Small intestine (tissue), 7 donors: Measurements from ENCODE around the gene IRF9. TPM values are rescaled to one million over a fixed set of nuclear protein-coding genes. Genes with fewer than 3 reads are reported as not detected.

Source experiments
- DNase-seq, 2 donors: peaks; one replicate each; pipeline versions ENCODE4 v3.0.0 to v3.0.0-alpha.2; 2013
- FAIRE-seq: peaks from 2 replicates; lab custom pipeline; 2012; peaks lifted over from hg19 to GRCh38; lab: Jason Lieb, UNC
- H3K27ac ChIP-seq, 3 donors: one replicate each; pipeline ENCODE4 v1.5.1; 2013; ENCODE audit warnings: low read length in 2 of 3, mild to moderate bottlenecking in 2 of 3, control low read depth in 1 of 3, inconsistent platforms in 1 of 3, low read depth in 1 of 3, moderate library complexity in 1 of 3
- H3K27me3 ChIP-seq, 3 donors: one replicate each; pipeline ENCODE4 v1.6.1; 2013; ENCODE audit warnings: low read length in 3 of 3, inconsistent platforms in 1 of 3; ENCODE audit not compliant: control insufficient read depth in 3 of 3, insufficient read depth in 3 of 3
- H3K36me3 ChIP-seq, 3 donors: one replicate each; pipeline ENCODE4 v1.6.1; 2013; ENCODE audit warnings: low read length in 3 of 3, inconsistent platforms in 1 of 3, low read depth in 1 of 3, mild to moderate bottlenecking in 1 of 3, moderate library complexity in 1 of 3; ENCODE audit not compliant: control insufficient read depth in 3 of 3, insufficient read depth in 2 of 3
- H3K4me1 ChIP-seq, 3 donors: one replicate each; pipeline ENCODE4 v1.6.1; 2013; ENCODE audit warnings: low read length in 2 of 3, inconsistent platforms in 1 of 3, low read depth in 1 of 3, mild to moderate bottlenecking in 1 of 3, moderate library complexity in 1 of 3; ENCODE audit not compliant: control insufficient read depth in 3 of 3, insufficient read depth in 2 of 3
- H3K4me3 ChIP-seq, 3 donors: one replicate each; pipeline ENCODE4 v1.5.1; 2013; ENCODE audit warnings: low read length in 3 of 3, control low read depth in 1 of 3, inconsistent platforms in 1 of 3, low read depth in 1 of 3, mild to moderate bottlenecking in 1 of 3, moderate library complexity in 1 of 3
- H3K9me3 ChIP-seq, 2 donors: one replicate each; pipeline ENCODE4 v1.6.1; 2013; ENCODE audit warnings: low read depth in 1 of 2, low read length in 1 of 2; ENCODE audit not compliant: control insufficient read depth in 2 of 2, insufficient read depth in 1 of 2
- WGBS, 3 donors: extraction: QIAGEN DNeasy Blood & Tissue Kit; methylation state at CpG; one replicate each; pipeline ENCODE4 v1.1.7; 2013; 5-methylcytosine and 5-hydroxymethylcytosine counted together
- polyA plus RNA-seq, 4 donors: library from polyadenylated mRNA; stranded (reverse) in 3 of 4; unstranded in 1 of 4; fragments of 200-250 nt in 3 of 4; fragments of 120-200 nt in 1 of 4; gene quantifications; one replicate each; pipeline versions ENCODE4 v1.2.1 to v1.2.3, GENCODE V29; 2013
- donor health status: healthy with polysubstance abuse.
- donor health status: control.
- donor health status: control.
- donor health status: Bipolar disorder and iron deficiency.
- donor health status: healthy.

IRF9 gene
- polyA plus RNA-seq, 4 donors, result 36.9 to 90.9 (median 63.3) TPM

- no peak for FAIRE-seq
- H3K9me3 ChIP-seq, result no peaks in the 10 kb centered on the region
- DNase-seq, result peak in 1 of 2 donors; percentile 60
- 25 to 71% (median 68%) methylated on average over 28 to 30 of the region's 30 CpGs for WGBS, 3 donors
- H3K4me3 ChIP-seq, result peak overlapping the region in 2 of 3 donors; percentile 18 to 71
- peak overlapping the region in 2 of 3 donors; percentile 67 to 78 for H3K27ac ChIP-seq
- H3K27me3 ChIP-seq, result no peaks in the 10 kb centered on the region
- peaks cover 0 to 36% (median 0%) of the 10 kb centered on the region in 3 donors for H3K4me1 ChIP-seq
- peaks cover 7 to 58% (median 10%) of the 10 kb centered on the region in 3 donors for H3K36me3 ChIP-seq
Measured at GRCh38 chr14:24172261-24172860, 11.3 kb downstream of the IRF9 start.

GRCh38 chr14:24172871-24173281 lies 11.8 kb downstream of the IRF9 start:
- H3K27ac ChIP-seq, result peak overlapping the region in 1 of 3 donors; percentile 78
- H3K9me3 ChIP-seq, result no peaks in the 10 kb centered on the region
- WGBS, 3 donors, result 65 to 78% (median 74%) methylated on average over 19 to 20 of the region's 20 CpGs
- peak overlapping the region in 1 of 3 donors; percentile 71 for H3K4me3 ChIP-seq
- DNase-seq, result no peak
- no peaks in the 10 kb centered on the region for H3K27me3 ChIP-seq
- peaks cover 11 to 60% (median 15%) of the 10 kb centered on the region in 3 donors for H3K36me3 ChIP-seq
- FAIRE-seq, result no peak
- H3K4me1 ChIP-seq, result peaks cover 0 to 41% (median 0%) of the 10 kb centered on the region in 3 donors

GRCh38 chr14:24176599-24176998 lies 15.5 kb downstream of the IRF9 start:
- H3K27ac ChIP-seq, result peak overlapping the region in 1 of 3 donors; percentile 35
- DNase-seq (no peak), FAIRE-seq (no peak)
- no peak overlapping the region for H3K4me3 ChIP-seq
- H3K9me3 ChIP-seq, result no peaks in the 10 kb centered on the region
- peaks cover 0 to 68% (median 0%) of the 10 kb centered on the region in 3 donors for H3K4me1 ChIP-seq
- whole genome bisulfite sequencing, 3 donors, result 96 to 99% (median 96%) methylated on average over 5 of the region's 5 CpGs
- H3K36me3 ChIP-seq, result peaks cover 18 to 88% (median 20%) of the 10 kb centered on the region in 3 donors
- H3K27me3 ChIP-seq, result no peaks in the 10 kb centered on the region

GRCh38 chr14:24177041-24177825 lies 16.2 kb downstream of the IRF9 start:
- no peaks in the 10 kb centered on the region for H3K27me3 ChIP-seq
- H3K9me3 ChIP-seq, result no peaks in the 10 kb centered on the region
- WGBS, 3 donors, result 81 to 95% (median 92%) methylated on average over 12 of the region's 12 CpGs
- DNase-seq (no peak), FAIRE-seq (no peak)
- peak overlapping the region in 1 of 3 donors; percentile 35 for H3K27ac ChIP-seq
- peaks cover 18 to 94% (median 20%) of the 10 kb centered on the region in 3 donors for H3K36me3 ChIP-seq
- H3K4me3 ChIP-seq, result no peak overlapping the region
- peaks cover 0 to 74% (median 0%) of the 10 kb centered on the region in 3 donors for H3K4me1 ChIP-seq

- no peak for DNase-seq
- H3K4me3 ChIP-seq, result no peak overlapping the region
- no peaks in the 10 kb centered on the region for H3K27me3 ChIP-seq
- FAIRE-seq, result no peak
- 93 to 98% (median 94%) methylated on average over 14 of the region's 14 CpGs for WGBS, 3 donors
- H3K4me1 ChIP-seq, result peaks cover 0 to 74% (median 0%) of the 10 kb centered on the region in 3 donors
- H3K9me3 ChIP-seq, result no peaks in the 10 kb centered on the region
- peaks cover 20 to 97% (median 20%) of the 10 kb centered on the region in 3 donors for H3K36me3 ChIP-seq
- no peak overlapping the region for H3K27ac ChIP-seq
Measured at GRCh38 chr14:24177891-24178290, 16.8 kb downstream of the IRF9 start.

- H3K27me3 ChIP-seq, result no peaks in the 10 kb centered on the region
- peaks cover 18 to 97% (median 23%) of the 10 kb centered on the region in 3 donors for H3K36me3 ChIP-seq
- H3K9me3 ChIP-seq, result no peaks in the 10 kb centered on the region
- H3K27ac ChIP-seq, result peak overlapping the region in 1 of 3 donors; percentile 90
- H3K4me1 ChIP-seq, result peaks cover 0 to 68% (median 0%) of the 10 kb centered on the region in 3 donors
- no peak for DNase-seq
- WGBS, 3 donors, result 94 to 96% (median 94%) methylated on average over 12 of the region's 12 CpGs
- no peak overlapping the region for H3K4me3 ChIP-seq
- no peak for FAIRE-seq
Measured at GRCh38 chr14:24178399-24179178, 17.5 kb downstream of the IRF9 start.

GRCh38 chr14:24179294-24179960 lies 18.4 kb downstream of the IRF9 start:
- DNase-seq, result no peak
- H3K27me3 ChIP-seq, result no peaks in the 10 kb centered on the region
- no peaks in the 10 kb centered on the region for H3K9me3 ChIP-seq
- H3K4me3 ChIP-seq, result no peak overlapping the region
- peaks cover 18 to 97% (median 26%) of the 10 kb centered on the region in 3 donors for H3K36me3 ChIP-seq
- H3K27ac ChIP-seq, result peak overlapping the region in 1 of 3 donors; percentile 90
- H3K4me1 ChIP-seq, result peaks cover 0 to 69% (median 0%) of the 10 kb centered on the region in 3 donors
- no peak for FAIRE-seq
- 80 to 86% (median 83%) methylated on average over 14 of the region's 14 CpGs for WGBS, 3 donors
